HG02610 (cell line): Measurements from ENCODE around the gene PPCDC.

Experiments used
- ATAC-seq: cut with Tn5 transposase; IDR thresholded peaks from one replicate; pipeline ENCODE4 v1.9.1; 2021; ENCODE audit warnings: mild to moderate bottlenecking, moderate library complexity; ENCODE audit not compliant: unreplicated experiment

PPCDC gene

GRCh38 chr15:75023181-75023871 lies at the start of gene PPCDC:
Gene PPCDC (plus strand): TSS chr15:75023590. CDS start chr15:75028319, 4,729 bp downstream.
- ATAC-seq = peak; percentile 92

- no peak for ATAC-seq
These were observed 47.2 kb upstream of the PPCDC start for GRCh38 chr15:74976159-74976558.

- no peak for ATAC-seq
These were observed 45.8 kb upstream of the PPCDC start for GRCh38 chr15:74977599-74977998.

GRCh38 chr15:74978077-74978476 lies 45.3 kb upstream of the PPCDC start:
- no peak for ATAC-seq

GRCh38 chr15:74978503-74978902 lies 44.9 kb upstream of the PPCDC start:
- ATAC-seq = no peak

GRCh38 chr15:74982183-74982582 lies 41.2 kb upstream of the PPCDC start:
- ATAC-seq = no peak

GRCh38 chr15:74983725-74984231 lies 39.6 kb upstream of the PPCDC start:
- no peak for ATAC-seq

- no peak for ATAC-seq
These were observed 35.2 kb upstream of the PPCDC start for GRCh38 chr15:74988007-74988800.

GRCh38 chr15:74989527-74989926 lies 33.9 kb upstream of the PPCDC start:
- no peak for ATAC-seq

GRCh38 chr15:74992619-74993018 lies 30.8 kb upstream of the PPCDC start:
- ATAC-seq = no peak

GRCh38 chr15:74994236-74994635 lies 29.2 kb upstream of the PPCDC start:
- ATAC-seq = no peak

GRCh38 chr15:74994685-74995084 lies 28.7 kb upstream of the PPCDC start:
- ATAC-seq = no peak

- ATAC-seq = peak; percentile 81
These were observed 28.1 kb upstream of the PPCDC start, which contains the start of gene SCAMP5 for GRCh38 chr15:74995182-74995778. Gene SCAMP5 (plus strand): TSS chr15:74995563. CDS start chr15:75011840, 16,277 bp downstream.

GRCh38 chr15:74995779-74996765 lies 27.3 kb upstream of the PPCDC start:
- no peak for ATAC-seq

- no peak for ATAC-seq
These were observed 26.2 kb upstream of the PPCDC start for GRCh38 chr15:74997141-74997540.

- no peak for ATAC-seq
These were observed 25.8 kb upstream of the PPCDC start for GRCh38 chr15:74997543-74997942.

- ATAC-seq = no peak
These were observed 22.1 kb upstream of the PPCDC start for GRCh38 chr15:75001310-75001709.

- no peak for ATAC-seq
These were observed 21.0 kb upstream of the PPCDC start for GRCh38 chr15:75002398-75002797.

- no peak for ATAC-seq
These were observed 16.2 kb upstream of the PPCDC start for GRCh38 chr15:75007216-75007615.

- no peak for ATAC-seq
These were observed 15.2 kb upstream of the PPCDC start for GRCh38 chr15:75008221-75008625.
